ENCODE measurements around the gene CAP1. TPM values are rescaled to one million over a fixed set of nuclear protein-coding genes. Genes with fewer than 3 reads are reported as not detected.
"Not testable (repeated sequence)": the region's sequence is repeated elsewhere in the genome, so short reads cannot be mapped to it uniquely, and the experiment has no call there.

Gene CAP1
- total RNA-seq, 1 donor from 2014 or later = 828 TPM

DNA sequence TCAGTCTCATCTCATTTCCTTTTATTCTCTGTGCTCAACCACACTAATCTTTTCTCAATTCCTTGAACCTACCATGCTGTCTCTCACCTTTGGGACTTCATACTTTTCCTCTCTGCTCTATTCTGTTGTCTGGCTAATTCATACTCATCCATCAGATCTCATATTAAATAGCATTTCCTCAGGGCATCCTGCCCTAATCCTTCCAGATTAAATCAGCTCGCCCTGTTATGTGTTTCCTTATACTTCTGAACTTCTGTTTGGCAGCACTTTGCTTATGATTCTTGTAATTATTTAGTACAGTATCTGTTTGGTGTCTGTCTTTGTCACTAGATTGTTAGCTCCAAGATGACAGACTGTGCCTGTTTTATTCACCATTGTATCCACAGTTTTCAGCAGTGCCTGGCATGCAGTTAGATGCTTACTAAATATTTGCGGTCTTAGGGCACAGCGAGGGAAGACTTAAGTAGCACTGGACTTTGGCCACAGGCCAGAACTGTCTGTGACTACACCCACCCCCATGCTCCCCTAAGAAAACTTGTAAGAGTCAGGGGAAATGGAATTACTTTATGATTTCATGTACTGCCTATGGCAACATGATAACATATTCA is 9.9 kb upstream of the CAP1 start:
- intact Hi-C loops (cut with micrococcal nuclease) = no loop called here

- intact Hi-C loops (cut with micrococcal nuclease) = loop anchor here (2.0 kb wide), 1 partner anchor 216 kb away; no protein-coding TSS in a partner anchor
Measured at GRCh38 chr1:40032240-40032891, 8.2 kb upstream of the CAP1 start.

- intact Hi-C loops (cut with micrococcal nuclease) = no loop called here
Measured at GRCh38 chr1:40034869-40035268, 5.7 kb upstream of the CAP1 start.

DNA sequence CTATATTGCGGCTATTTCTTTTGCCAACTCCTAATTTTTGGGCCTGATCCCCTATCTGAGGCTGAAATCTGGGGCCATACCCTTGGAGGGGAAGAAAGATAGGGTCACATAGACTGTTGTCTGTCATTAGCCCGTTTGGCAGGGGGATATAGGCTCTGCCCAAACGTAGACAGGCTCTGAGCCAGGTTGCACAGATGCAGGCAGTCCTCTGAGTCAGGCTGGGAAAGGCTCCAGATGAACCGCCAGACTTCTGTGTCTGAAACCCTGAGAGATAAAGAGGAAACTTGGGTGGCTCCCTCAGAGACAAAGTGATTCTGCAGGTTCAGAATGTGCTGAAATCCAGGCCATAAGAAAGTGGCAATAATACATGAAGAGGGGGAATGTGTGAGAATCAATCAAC is 4.0 kb upstream of the CAP1 start:
- intact Hi-C loops (cut with micrococcal nuclease) = no loop called here

GRCh38 chr1:40037254-40037653 is 3.3 kb upstream of the CAP1 start:
- intact Hi-C loops (cut with micrococcal nuclease) = not testable (repeated sequence)

- intact Hi-C loops (cut with micrococcal nuclease) = no loop called here
Measured at GRCh38 chr1:40038697-40039096, 1.8 kb upstream of the CAP1 start.

DNA sequence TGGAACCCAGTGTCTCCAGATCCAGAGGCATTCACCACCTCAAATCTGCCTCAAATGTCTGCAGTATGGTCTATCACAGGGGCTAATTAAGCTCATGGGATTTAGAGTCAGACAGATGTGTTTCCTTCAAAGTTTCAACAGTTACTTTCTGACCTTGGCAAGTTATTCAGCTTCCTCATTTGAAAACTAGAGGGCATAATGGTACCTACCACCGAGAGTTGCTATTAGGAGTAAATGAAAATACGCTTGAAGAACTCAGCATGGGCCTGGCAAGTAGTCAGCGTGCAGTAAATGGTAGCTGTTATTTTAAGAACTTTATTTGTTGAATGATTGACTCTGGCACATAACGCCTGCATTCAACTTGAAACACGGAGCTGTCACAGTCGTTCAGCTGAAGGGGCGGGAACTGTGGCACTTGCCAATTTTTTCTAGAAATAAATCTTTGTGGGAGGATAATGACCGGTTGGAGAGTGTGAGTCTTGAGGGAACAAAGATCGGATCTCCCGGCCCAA is 1.2 kb upstream of the CAP1 start:
- intact Hi-C loops (cut with micrococcal nuclease) = no loop called here

GRCh38 chr1:40039757-40040510 is 595 bp upstream of the CAP1 start:
- intact Hi-C loops (cut with micrococcal nuclease) = loop anchor here (1.0 to 5.0 kb wide), 6 partner anchors 19 to 652 kb away; partner anchors contain the start of genes NFYC, PPT1, SMAP2 and ZMPSTE24

DNA sequence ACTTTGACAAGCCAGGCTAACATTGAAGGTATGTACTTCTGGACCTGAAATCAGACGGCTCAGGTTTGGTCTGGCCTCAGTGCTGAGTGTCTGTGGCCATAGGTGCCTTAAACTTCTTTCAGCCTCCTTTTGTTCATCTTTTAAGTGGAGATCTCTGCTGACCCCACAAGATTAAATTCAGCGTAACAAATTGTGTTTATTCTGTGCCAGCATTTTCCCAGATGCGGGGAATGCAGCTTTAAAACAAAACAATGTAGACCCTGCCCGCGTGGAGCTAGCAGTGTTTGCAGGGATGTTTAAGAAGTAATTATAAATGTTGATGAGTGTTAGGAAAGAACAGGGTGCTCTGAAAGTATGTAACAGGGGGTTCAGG is 923 bp downstream of the CAP1 start:
- intact Hi-C loops (cut with micrococcal nuclease) = loop anchor here (2.0 to 5.0 kb wide), 3 partner anchors 331 to 651 kb away; partner anchors contain the start of genes NFYC and SMAP2

DNA sequence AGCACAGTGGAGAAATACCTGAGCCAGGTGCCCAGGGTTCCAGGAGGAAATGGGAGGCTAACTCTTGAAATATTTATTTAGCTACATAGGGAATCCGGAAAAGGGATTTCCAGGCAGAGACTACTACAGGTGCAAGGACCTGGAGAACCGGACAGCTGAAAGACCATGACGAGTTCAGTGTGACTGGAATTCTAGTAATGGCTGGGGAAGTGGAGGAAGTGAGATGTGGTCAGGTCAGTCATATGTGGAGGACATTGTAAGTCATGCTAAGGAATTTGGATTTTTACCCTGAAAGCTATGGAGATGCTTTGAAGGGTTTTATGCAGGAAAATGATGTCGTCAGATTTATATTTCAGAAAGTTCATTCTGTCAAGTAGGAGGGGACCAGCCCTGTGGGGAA is 1.8 kb downstream of the CAP1 start:
- intact Hi-C loops (cut with micrococcal nuclease) = loop anchor here (5.0 kb wide), 2 partner anchors 330 to 650 kb away; partner anchors contain the start of genes NFYC and SMAP2

DNA sequence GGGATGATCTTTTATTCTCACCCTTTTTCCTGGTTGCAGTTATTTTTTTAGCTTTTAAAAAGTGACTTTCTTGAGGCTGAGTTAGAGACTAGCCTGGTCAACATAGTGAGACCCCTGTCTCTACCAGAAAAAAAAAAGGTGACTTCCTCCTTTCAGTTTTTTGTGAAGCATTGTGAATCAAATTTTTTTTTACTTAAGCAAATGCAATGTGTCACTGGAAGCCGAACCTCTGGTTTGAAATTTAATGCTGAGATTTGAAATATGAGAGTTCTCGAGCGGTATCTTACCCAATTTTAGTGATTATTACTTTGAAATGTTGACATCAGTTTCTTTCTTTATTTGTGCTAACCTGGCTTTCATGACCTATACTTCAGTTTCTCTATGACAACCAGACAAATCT is 3.6 kb downstream of the CAP1 start:
- intact Hi-C loops (cut with micrococcal nuclease) = loop anchor here (5.0 kb wide), 2 partner anchors 328 to 648 kb away; partner anchors contain the start of genes NFYC and SMAP2

GRCh38 chr1:40045182-40045581 is 4.7 kb downstream of the CAP1 start:
- intact Hi-C loops (cut with micrococcal nuclease) = no loop called here

DNA sequence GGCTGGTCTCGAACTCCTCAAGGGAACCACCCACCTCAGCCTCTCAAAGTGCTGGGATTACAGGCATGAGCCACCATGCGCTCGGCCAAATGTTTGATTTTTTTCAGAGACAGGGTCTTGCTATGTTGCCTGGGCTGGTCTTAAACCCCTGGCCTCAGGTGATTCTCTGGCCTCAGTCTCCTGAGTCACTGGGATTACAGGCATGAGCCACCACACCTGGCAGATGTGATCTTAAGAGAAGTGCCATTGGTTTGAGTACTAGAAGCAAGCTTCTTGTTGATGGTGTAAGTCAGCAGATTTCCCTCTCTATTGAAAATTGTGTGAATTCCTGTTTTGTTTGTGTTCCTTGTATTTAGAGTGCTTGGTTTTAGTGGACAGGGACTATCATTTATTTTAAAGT is 5.2 kb downstream of the CAP1 start:
- intact Hi-C loops (cut with micrococcal nuclease) = no loop called here

DNA sequence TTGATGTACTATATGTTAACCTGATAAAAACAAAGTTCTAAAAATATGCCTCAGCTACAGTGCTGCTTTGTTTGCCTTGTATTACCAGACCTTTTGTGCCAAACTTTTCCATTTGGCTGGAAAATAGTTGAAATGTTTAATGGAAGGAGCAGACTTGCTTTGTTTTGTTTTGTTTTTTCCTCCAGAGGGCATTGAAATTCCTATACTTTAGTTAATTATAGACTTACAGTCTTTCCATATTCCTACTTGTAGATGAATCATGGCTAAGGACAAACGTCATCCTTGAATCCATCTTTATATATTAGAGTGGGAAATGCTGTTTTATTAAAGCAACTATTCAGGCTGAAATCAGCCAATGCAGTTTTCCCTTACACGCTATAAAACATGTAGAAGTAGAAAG is 6.7 kb downstream of the CAP1 start:
- intact Hi-C loops (cut with micrococcal nuclease) = no loop called here

GRCh38 chr1:40047769-40048168 is 7.2 kb downstream of the CAP1 start:
- intact Hi-C loops (cut with micrococcal nuclease) = no loop called here

- intact Hi-C loops (cut with micrococcal nuclease) = no loop called here
Measured at GRCh38 chr1:40049725-40050124, 9.2 kb downstream of the CAP1 start.

- intact Hi-C loops (cut with micrococcal nuclease) = no loop called here
Measured at GRCh38 chr1:40050863-40051262, 10.3 kb downstream of the CAP1 start.

DNA sequence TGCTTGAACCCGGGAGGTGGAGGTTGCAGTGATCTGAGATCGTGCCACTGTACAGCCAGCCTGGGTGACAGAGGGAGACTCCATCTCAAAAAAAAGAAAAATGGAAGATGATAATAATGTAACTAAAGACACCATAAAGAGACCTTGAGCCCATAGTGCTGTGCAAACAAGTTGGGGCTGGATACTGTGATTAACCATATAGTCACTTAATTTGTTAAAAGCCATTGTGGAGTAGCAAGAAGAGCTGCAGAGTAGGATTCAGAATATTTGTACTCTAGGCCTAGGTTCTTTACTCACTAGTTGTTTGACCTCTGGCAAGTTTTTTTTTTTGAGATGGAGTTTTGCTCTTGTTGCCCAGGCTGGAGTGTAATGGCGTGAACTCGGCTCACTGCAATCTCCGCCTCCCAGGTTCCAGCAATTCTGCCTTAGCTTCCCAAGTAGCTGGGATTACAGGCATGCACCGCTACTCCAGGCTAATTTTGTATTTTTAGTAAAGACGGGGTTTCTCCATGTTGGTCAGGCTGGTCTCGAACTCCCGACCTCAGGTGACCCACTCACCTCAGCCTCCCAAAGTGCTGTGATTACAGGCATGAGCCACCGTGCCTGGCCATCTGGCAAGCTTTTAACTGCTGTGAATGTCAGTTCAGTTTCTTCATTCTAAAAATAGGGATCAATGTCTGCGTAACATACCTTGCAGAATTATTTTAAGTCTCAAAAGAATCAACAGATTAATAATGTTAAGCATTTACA is 12.8 kb downstream of the CAP1 start:
- intact Hi-C loops (cut with micrococcal nuclease) = no loop called here

- intact Hi-C loops (cut with micrococcal nuclease) = no loop called here
Measured at GRCh38 chr1:40056519-40057309, 16.2 kb downstream of the CAP1 start.

- intact Hi-C loops (cut with micrococcal nuclease) = no loop called here
Measured at GRCh38 chr1:40057310-40058030, 16.9 kb downstream of the CAP1 start.
